ENCODE results near the gene PAX2.

PAX2 gene

GRCh38 chr10:100724531-100725027, 20.8 kb upstream of the PAX2 start:
- no peak for DNase-seq (ENCODE audit: low read depth)

DNA sequence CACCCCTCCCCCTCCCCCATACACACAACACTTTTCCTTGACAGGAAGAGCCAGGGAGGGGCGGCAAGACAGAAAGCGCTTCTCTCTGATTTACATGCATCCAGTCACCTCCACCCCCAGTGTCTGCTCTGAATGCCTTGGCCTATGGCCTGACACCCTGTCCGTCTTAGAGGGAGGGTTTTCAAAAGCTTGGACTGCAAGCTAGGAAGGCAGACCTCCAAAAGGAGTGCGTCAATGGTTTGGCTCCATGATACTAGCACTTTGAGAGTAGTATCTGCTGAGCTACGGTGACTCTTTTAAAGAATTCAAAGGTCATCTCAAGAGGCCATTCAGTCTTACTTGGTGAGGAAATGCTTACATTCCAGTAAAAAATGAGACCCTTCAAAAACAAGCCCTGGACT, 20.3 kb upstream of the PAX2 start:
- no peak for DNase-seq (ENCODE audit: low read depth)

DNA sequence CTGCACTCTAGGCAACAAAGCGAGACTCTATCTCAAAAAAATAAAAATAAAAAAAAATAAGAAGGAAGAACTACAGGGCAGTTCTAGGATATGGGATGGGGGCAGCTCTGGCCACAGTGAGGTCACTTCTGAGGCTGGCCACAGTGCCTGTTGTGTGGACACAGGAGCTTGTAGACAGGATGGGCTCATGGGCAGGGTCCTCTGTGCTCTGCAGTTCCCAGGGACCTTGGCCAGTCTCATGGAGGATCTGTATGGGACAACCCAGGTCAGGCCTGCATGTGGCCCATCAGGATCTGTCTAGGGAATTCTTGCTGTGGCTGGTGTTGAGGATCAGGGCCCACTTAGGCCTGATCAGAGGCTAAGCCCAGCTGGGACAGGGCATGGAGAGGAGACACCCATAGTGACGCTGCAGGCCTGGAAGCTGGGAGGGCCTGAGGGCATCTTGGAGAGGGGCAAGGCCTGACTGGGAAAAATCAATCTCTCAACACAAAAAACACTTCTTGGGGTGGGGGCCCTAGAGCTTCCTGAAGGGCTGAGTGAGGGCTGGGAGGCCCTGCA, 19.4 kb upstream of the PAX2 start:
- DNase-seq (ENCODE audit: low read depth) = no peak

GRCh38 chr10:100727808-100728207, 17.6 kb upstream of the PAX2 start:
- no peak for DNase-seq (ENCODE audit: low read depth)

DNA sequence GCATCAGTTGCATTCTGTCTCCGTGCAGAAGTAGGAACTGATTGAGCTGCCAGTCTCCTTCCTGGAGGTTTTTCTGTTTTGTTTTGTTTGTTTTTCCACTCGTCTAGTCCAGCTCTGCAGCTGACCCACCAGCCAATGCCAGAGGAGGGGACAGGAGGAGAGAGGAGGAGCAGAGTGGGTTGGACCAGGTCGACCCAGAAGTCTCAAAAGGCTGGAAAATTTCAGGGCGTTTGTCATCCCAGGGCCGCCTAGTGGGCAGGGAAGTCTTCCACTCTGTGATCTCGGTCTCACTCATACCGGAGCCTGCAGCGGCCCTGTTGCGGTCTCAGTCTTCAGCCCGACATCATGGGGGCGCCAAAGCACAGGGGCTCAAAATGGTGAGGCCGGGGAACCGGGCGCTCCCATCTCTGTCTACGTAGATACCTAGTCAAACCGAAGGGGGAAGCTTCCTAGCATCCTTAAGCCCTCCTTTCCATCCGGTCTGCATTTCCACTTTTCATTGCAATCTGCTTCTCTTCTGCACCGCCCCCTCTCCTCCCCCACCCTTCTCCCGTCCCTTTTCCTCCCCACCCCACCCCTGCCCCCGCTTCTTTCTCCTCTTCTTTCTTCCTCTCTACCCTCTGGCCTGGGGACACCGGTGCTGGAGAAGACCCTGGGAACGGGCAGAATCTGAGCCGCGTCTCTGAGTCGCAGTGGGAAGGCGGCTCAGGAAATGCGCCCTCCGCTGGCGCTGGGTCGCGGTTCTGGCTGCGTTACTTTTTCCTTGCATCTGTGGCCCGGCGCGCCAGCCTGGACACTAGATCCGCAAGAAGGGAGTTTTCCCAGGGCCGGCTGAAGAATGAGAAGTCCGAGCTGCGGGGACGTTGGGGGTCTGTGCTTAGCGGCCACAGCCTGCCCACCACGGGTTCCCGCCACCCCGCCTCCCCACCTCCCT, 16.2 kb upstream of the PAX2 start:
- no peak for DNase-seq (ENCODE audit: low read depth)

DNA sequence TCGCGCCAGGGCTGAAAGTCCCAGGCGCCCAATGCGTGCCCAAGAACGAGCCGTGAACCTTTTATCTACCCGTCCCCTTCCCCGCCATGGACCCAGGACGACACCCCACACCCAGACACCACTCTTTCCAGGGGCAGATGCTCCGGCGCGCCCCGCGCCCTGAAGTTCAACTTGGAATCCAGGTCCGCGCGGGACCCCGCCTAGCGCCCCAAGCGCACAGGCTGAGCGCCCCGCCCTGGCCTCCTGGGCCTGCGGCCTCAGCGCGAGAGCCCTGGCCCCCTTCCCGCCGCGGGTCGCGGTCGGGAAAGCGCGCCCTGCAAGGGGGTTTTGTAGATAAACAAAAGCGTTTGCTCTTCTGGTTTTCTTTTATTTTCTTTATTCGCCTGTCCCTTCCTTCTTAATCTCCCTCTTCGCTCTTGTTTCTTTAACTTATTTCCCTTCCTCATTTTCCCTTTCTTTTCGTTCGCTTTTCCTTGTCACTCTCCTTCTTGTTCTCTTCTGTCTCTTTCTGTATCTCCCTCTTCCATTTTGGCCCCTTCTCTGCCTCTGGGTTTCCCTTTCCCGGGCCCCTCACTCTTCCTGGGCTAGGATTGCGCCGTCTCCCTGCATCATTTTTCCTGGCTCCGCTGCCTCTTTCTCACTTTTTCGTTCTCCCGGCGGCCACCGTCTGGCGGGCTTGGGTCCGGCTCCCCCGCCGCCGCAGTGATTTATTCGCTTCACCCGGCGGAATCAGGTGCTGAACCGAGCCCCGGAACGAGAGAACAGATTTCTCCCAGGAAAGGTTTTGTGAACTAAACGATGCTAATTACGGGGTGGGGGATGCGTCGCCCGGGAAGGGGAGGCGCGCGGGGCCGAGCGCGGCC, 15.3 kb upstream of the PAX2 start:
- no peak for DNase-seq (ENCODE audit: low read depth)

DNA sequence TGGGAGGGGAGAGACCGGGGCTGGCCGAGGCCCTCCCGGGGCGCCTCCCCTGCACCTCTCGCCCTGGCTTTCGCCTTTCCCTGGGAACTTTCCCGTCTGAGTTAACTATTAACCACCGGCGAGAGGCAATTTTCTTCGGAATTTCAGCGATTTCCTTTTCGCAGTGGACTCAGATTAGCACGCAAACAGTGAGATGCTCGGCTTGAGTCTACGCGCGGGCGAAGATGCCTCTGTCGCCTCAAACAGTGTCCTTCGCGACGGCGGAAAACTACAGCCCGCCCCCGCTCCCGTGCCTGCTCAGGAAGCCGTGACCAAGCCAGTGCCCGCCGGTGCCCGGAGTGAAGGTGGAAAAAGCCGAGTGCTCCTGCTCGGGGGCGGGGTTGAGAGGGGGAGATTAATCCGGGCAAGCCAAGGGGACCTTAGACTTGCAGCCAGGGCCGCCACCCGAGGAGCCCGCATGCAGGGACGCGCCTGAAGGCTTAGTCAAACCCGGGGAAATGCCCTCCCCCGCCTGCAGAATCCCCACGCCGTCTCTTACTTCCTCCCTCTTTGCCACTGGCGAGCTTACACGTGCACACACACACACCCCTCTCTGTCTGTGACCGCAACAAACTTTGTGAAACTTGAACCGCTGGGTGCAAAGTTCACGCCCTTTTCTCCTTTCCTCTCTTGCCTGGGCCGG, 14.5 kb upstream of the PAX2 start:
- DNase-seq (ENCODE audit: low read depth) = no peak

DNA sequence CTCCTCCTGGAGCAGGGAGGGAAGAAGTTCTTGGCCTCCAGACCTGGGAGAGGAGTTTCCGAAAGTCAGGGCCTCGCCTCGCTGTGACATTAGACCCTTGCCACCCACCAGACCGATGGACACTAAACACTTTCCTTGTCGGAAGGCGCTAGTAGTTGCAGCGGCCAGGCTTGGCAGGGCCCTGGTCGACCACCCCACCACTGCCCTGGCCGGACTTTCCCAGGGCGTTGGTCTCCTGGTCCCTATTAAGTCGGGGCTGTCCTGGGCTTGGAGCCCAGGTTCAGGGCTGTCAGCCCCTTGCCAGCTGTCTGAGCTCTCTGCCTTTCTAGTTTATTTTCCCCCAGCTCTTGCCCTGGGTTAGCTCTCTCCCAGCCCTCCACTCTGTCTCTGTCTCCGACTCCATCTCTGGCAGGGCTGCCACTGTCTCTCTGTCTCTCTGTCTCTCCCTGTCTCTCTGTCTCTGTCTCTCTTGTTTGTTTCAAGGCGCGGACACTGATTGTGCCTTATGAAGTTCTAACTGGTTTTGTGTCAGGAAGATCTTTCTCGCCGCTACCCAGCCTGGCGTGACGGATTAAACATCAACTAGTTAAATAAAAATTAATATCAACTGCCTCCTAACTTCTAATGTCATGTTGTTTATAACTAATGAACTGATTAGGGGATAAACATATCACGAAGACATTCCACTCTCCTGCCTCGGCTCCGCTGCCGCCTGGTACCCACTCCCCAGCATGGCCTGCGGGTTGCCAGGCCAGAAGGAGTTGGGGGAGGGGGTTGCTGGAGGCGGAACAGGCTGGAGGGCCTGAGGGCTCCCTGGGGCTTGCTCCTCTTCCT, 13.8 kb upstream of the PAX2 start:
- no peak for DNase-seq (ENCODE audit: low read depth)

DNA sequence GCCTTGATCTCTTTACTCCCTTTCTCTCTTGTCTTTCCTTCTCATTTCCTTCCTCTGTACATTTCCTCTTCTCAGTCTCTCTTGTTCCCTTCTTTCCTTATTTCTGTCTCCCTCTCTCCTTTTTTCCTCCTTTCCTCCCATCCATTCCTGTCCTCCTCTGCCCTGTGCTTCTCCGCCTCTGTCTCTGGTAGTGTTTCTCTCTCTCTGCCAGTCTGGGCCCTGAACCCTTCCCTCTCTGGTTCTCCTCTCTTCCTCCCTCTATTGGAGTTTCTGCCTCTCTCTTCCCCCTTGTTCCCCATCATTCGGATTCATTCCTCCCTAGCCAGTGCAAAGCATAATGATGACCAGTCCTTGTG, 13.2 kb upstream of the PAX2 start:
- no peak for DNase-seq (ENCODE audit: low read depth)

DNA sequence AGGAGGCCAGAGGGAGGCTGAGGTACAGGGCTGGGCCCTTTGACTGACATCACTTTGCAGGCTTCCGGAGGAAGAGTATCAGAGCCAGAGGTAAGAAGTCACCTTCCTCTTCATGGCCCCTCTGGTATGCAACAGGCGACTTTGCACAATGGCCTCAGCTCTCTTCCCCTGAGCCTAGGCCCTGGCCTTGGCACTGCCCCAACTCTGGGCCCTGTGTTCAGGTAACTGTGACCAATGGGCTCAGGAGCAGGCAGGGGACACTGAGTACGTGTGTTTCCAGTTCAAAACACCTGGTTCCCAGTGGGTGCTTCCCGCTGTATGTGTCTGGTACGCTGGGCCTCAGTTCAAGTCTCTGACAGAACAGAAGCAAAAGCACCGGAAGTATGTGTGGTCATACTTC, 12.1 kb upstream of the PAX2 start:
- no peak for DNase-seq (ENCODE audit: low read depth)

DNA sequence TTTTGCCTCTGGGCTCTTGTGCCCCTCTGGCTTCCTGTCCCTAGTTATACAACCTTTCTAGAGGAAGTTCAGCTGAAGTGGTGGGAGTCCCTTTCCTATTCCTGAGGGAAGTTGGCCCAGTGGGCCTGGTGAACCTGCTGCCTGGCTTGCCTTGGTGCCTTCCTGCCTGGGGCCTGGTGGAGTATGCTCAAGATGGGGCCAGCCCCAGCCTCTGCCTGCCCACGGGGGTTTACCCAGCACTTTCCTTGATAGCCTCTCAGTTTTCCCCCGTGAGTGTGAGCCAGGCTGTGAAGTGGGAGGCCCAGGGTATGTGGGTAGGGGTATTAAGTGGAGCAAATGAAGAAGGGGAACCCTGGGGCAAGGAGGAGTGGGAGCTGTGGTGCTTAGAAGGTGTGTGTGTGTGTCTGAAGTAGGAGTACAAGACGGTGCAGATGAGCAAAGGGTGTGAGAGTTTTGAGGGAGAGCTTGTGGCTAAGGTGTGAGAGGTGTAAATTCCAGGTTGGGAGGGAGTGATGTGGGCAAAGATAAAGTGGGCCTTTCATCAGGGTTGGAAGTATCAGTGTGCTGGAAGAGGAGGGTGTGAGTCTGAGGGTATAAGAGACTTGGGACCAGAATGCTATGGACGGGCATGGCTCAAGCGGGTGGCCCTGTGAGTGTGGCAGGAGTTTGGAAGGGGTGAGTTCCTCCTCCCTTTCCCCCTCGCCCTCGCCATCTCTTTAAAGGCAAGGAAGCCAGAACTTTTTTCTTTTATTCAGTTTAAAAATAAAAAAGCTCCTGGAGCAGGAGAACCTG, 10.9 kb upstream of the PAX2 start:
- no peak for DNase-seq (ENCODE audit: low read depth)

GRCh38 chr10:100735087-100735336, 10.4 kb upstream of the PAX2 start:
- DNase-seq (ENCODE audit: low read depth) = no peak

- no peak for DNase-seq (ENCODE audit: low read depth)
These were observed 9.8 kb upstream of the PAX2 start for GRCh38 chr10:100735337-100736143.

- DNase-seq (ENCODE audit: low read depth) = no peak
These were observed 9.1 kb upstream of the PAX2 start for GRCh38 chr10:100736144-100736808.

GRCh38 chr10:100736809-100737354, 8.5 kb upstream of the PAX2 start:
- DNase-seq (ENCODE audit: low read depth) = no peak

DNA sequence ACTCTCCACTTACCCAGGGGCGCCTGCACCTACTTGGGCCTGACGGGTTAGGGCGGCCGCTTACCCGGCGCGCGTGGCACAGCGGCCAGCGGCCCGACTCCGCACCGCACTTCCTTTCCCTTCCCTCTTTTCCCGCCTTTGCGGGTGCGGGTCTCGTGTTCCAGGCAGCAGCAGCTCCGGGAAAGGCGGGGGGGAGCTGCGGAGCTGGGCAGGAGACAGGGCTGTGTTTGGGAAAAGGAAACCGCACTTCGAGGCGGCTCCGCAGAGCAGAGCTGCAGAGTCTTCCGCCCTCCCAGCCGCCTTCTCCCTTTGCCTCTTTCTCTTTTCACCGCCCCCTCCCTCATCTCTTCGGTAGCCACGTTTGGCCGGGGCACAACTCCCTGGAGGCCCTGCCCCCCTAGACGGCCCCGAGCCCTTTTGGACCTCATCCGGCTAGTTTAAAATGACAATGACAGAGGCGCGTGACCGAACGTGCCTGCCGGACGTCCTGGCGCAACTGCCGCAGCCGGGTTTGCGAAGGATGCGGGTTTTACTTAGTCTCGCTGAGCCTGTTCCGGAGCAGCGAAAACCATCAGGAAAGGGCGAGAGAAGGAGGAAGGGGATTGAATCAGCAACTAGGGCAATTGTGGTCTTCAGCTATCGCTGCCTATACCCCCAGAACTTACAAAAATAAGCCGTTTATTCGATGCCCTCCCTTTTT, 7.9 kb upstream of the PAX2 start:
- no peak for DNase-seq (ENCODE audit: low read depth)

DNA sequence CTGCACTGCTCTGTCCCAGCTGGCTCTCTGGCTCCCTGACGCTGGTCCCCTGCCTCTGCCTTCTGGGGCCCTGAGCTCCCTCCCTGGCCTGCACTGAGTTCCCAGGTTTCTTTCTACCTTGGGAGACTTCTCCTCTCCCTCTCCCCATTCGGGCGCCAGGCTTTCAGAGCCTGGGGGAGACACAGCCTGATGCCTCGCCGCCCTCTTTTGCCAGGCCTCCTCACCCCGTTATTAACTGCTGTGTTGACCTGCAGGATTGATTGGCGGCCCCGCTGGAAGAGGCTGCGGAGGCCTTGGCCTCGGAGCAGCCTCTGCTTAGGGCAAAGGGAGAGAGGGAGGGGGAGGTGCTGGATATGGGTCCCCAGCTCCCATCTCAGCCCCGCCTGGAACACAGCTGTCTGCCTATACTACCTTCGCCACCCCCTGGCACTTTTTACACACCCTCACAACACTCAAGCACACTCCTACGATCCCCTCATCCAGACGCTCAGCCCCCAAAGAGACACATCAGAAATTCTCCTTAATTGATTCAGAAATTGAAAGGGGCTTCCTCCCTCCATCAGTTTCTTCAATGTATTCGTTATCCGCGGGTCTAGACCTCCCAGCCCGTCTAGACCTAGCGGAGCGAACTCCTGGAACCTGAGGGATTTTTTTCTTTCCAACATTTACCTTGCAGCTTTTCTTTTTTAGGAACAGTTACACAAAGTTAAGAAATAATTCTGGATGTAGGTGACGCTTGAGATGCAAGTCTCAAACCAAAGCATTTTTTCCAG, 7.1 kb upstream of the PAX2 start:
- DNase-seq (ENCODE audit: low read depth) = no peak
